LNCAP (cell line): Measurements from ENCODE around the gene LRRC4.

Source experiments
- TF ChIP-seq, protein P1 (sequence below): fragments of 450-650 bp; IDR thresholded peaks from 2 replicates; pipeline ENCODE4 v1.5.1; 2017; ENCODE audit warnings: mild to moderate bottlenecking

Gene LRRC4, protein sequence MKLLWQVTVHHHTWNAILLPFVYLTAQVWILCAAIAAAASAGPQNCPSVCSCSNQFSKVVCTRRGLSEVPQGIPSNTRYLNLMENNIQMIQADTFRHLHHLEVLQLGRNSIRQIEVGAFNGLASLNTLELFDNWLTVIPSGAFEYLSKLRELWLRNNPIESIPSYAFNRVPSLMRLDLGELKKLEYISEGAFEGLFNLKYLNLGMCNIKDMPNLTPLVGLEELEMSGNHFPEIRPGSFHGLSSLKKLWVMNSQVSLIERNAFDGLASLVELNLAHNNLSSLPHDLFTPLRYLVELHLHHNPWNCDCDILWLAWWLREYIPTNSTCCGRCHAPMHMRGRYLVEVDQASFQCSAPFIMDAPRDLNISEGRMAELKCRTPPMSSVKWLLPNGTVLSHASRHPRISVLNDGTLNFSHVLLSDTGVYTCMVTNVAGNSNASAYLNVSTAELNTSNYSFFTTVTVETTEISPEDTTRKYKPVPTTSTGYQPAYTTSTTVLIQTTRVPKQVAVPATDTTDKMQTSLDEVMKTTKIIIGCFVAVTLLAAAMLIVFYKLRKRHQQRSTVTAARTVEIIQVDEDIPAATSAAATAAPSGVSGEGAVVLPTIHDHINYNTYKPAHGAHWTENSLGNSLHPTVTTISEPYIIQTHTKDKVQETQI

DNA sequence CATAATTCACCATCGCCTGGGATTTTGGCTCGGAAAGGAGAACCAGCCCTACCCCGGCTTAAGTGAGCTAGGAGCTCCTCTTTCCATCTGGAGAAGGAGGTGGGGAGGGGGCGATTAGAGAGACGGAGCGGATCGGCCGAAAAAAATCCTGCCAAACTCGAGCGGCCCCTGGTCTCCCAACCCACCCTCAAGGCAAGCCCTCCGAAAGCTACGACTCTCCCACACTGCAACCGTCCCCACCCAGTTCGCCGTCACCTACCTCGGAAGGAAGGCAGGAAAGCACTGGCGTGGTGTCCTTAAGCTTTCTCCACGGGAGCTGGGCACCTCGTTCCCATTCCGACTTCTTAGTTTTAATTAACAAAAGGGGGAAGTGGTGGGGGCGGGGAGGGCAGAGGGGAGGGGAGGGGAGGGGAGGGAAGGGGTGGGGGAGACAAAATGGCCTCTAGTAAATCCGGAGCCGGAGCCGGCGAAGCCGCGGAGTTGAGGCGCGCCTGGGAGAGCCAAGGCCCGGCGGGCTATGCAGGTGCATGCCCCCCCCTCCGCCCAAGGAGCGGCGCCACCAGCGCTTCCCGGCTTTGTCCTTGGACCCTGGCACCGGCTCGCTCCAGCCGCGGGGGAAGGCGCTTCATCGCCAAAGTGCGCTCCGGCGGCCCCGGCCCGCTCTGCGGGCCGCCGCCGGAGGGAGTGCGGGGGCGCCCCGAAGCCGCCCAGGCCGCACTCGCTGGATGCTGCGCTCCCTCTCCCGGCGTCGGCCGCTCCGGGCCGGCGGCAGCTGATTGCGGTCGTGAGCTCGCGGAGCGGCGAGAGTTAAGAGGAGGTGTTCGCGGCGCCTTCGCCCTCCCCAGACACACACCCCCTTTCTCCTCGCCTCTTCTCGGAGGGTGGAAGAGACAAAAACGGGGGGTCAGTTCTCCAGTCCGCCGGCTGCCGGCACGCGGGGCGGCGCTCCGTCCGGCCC, at the start of gene LRRC4:
Gene LRRC4, minus strand, starts transcription at position 784 of the 958 bp plus-strand sequence. CDS start 797 bp downstream, outside the sequence.
- TF ChIP-seq, protein P1, sequence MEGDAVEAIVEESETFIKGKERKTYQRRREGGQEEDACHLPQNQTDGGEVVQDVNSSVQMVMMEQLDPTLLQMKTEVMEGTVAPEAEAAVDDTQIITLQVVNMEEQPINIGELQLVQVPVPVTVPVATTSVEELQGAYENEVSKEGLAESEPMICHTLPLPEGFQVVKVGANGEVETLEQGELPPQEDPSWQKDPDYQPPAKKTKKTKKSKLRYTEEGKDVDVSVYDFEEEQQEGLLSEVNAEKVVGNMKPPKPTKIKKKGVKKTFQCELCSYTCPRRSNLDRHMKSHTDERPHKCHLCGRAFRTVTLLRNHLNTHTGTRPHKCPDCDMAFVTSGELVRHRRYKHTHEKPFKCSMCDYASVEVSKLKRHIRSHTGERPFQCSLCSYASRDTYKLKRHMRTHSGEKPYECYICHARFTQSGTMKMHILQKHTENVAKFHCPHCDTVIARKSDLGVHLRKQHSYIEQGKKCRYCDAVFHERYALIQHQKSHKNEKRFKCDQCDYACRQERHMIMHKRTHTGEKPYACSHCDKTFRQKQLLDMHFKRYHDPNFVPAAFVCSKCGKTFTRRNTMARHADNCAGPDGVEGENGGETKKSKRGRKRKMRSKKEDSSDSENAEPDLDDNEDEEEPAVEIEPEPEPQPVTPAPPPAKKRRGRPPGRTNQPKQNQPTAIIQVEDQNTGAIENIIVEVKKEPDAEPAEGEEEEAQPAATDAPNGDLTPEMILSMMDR: no peak

DNA sequence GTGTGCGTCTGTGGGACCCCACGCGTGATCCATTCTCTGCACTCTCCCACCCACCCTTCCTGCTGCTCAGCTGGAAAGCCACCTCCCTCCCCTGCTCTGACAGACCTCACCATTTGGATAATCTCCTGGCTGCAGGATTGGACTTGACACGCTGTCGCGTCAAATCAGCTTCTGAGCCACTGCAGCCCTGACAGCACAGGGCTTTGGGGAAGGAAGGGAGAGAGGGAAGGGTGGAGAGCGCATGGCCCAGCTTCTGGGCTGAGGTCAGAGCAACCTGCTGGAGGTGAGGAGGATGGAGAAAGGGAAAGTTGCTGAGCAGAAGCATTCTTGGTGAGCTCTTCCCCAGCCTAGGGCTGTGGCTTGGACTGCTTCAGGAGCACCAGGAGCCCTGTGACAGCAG, 48.9 kb upstream of the LRRC4 start:
- TF ChIP-seq, protein P1: no peak

DNA sequence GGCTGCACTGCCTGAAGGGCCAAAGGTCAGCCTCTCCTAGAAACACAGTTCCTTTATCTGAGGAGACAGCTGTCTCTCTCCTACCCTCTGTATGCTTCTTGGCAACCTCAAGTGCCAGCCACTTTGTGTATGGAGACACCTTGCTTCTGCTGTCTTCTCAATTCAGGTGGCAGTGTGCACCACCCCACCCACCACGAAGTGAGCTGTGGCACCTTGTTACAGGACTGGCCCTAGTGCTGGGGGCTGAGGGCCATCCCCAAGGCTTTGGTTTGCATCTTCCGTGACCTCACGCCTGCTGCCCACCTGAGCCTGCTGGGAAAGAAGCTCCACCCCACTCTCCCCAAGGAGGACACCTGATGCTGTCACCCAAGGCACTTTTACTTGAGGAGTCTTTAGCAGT, 47.1 kb upstream of the LRRC4 start:
- TF ChIP-seq, protein P1: no peak

DNA sequence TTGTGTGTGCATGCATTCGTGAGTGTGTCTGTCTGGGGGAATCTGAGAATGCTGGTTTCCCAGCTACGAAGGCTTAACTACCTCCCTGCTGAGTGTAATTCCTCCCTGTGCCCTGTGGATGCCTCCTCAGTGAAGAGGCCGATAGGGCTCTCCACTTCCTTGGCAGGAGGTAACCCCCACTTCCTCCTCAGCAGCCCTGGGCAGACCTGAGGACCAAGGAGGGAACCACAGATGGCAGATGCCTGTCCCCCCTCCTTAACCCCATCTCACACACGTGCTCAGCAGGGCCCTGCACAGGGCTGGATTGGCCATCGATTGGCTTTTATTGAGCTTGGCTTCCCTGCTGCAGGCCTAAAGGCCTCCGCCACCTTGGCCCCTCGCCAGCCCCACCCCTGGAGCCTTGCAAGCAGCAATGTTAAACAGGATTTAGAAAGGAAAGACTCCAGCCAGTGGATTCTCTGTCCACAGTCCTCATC, 45.6 kb upstream of the LRRC4 start:
- TF ChIP-seq, protein P1: no peak

DNA sequence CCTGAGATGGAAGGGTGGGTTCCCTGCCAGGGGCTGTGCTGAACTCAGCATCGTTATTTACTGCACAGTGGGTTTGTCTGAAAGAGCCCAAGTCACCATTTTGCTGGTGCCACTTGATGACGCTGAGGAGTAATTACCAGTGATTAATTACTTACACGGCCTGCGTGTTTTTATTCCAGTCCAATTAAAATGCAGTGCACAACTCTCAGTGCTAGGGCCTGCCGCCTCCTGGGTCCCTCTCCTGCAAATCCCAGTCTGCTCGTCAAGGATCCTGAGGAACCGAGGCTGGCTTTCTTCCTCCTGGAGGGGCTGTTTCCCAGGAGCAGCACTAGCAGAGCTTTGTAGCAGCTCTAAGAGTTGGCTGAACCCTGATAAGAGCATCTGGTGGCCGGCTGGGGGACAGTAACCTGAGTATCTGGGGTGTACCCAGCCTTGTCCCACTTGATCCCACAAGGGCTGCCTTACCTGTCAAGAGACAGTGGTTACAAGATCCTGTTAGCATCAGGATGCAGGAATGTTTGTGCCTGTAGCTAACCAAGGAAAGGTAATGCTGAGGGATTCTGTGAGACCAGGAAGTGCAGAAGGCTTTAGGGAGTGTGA, 45.1 kb upstream of the LRRC4 start:
- TF ChIP-seq, protein P1: no peak

DNA sequence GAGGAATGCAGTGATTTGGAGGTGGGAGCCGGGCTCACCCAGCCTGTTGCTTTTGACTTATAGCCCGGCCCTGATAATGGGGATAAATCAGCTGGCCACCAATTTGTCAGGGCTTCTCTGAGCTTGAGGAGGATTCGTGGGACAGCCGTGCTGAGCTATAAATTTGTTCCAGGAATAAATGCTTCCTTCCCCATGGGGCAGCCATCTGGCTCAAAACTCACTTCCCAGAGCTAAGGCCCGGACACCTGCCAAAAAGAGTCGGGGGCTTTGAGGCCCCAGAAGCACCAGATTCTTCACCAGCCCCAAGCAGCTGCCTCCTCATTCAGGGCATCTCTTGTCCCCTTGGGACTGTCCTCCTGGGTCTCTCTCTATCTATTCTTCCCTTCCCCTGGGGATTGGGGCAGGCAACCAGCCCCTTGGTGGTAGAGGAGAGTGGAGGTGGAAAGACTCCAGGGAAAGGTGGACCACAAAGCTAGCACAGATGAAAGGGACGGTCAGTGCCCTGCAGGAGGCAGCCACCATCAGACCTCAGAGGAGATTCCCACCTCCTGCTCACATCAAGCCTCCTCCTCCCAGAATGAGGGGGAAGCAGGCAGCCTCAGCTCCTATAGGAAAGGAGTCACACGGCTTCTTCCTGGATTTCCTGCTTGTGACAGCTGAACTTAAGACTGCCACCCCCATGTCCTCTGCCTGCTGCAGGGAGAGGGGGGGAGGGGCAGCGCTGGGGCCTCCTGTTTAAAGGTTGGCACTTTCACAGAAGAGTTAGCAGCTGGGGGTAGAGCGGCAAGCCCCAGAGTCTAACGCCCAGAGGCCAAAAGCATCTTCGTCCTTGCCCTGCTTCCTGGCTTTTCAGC, 44.2 kb upstream of the LRRC4 start:
- TF ChIP-seq, protein P1: no peak
